PC-3 (cell line): ENCODE data around the gene MYMK. TPM values are rescaled to one million over a fixed set of nuclear protein-coding genes. Genes with fewer than 3 reads are reported as not detected.

ENCODE experiments used
- ATAC-seq: fragments of 200-7000 bp; cut with Tn5 transposase; 2 replicates; pipeline ENCODE4 v1.9.1; 2020; ENCODE audit warnings: mild to moderate bottlenecking, moderate library complexity
- Bru-seq: library from RNA; stranded (reverse); fragments of 400-500 nt; gene quantifications from one replicate; lab custom pipeline; 2021; lab: Mats Ljungman, UMichigan
- BruChase-seq, 2 experiments: library from RNA; stranded (reverse); fragments of 400-500 nt; gene quantifications; one replicate each; lab custom pipeline; 2021; lab: Mats Ljungman, UMichigan
- BruUV-seq: library from RNA; stranded (reverse); fragments of 400-500 nt; replicated peaks from 2 replicates; lab custom pipeline; 2021; lab: Mats Ljungman, UMichigan
- CTCF ChIA-PET: fragments of 300-600 bp; sonication (Branson Sonifier 250); formaldehyde crosslinking; loops from one replicate; lab custom pipeline; 2022; ENCODE audit warnings: antibody characterized with exemption; lab: Charles Lee
- POLR2A ChIA-PET: fragments of 300-600 bp; sonication (Branson Sonifier 250); formaldehyde crosslinking; loops from one replicate; lab custom pipeline; 2022; ENCODE audit warnings: antibody characterized with exemption; ENCODE audit not compliant: unreplicated experiment; lab: Charles Lee
- DNase-seq: peaks from one replicate; pipeline ENCODE4 v3.0.0-alpha.2; 2015
- H2AFZ ChIP-seq: fragments of 300-600 bp; sonication (generic); 2 replicates; pipeline ENCODE4 v1.6.0; 2016; ENCODE audit warnings: antibody characterized with exemption, low read length
- H3F3A ChIP-seq: fragments of 300-600 bp; sonication (generic); one replicate; pipeline ENCODE4 v1.6.0; 2017; ENCODE audit warnings: antibody characterized with exemption, low read length, control low read depth, mild to moderate bottlenecking; ENCODE audit not compliant: unreplicated experiment
- H3K27ac ChIP-seq: fragments of 300-600 bp; sonication (generic); 2 replicates; pipeline ENCODE4 v1.5.1; 2016; ENCODE audit warnings: mild to moderate bottlenecking, low read length
- H3K27me3 ChIP-seq: fragments of 300-600 bp; sonication (generic); 2 replicates; pipeline ENCODE4 v1.6.1; 2016; ENCODE audit warnings: low read length, mixed read lengths
- H3K36me3 ChIP-seq: fragments of 300-600 bp; sonication (generic); 2 replicates; pipeline ENCODE4 v1.6.1; 2016; ENCODE audit warnings: low read depth, mixed run types, low read length, mixed read lengths
- H3K4me1 ChIP-seq: fragments of 300-600 bp; sonication (generic); 2 replicates; pipeline ENCODE4 v1.5.1; 2016; ENCODE audit warnings: low read length; ENCODE audit not compliant: insufficient read depth
- H3K4me2 ChIP-seq: fragments of 300-600 bp; sonication (generic); 2 replicates; pipeline ENCODE4 v1.6.0; 2016; ENCODE audit warnings: low read length
- H3K4me3 ChIP-seq: fragments of 300-600 bp; sonication (generic); 2 replicates; pipeline ENCODE4 v1.5.1; 2016; ENCODE audit warnings: mild to moderate bottlenecking, low read length, mixed read lengths
- H3K79me2 ChIP-seq: fragments of 300-600 bp; sonication (generic); 2 replicates; pipeline ENCODE4 v1.6.1; 2017; ENCODE audit warnings: low read length, mixed read lengths
- H3K9ac ChIP-seq: fragments of 300-600 bp; sonication (generic); 2 replicates; pipeline ENCODE4 v1.6.0; 2016; ENCODE audit warnings: mild to moderate bottlenecking, low read length
- H3K9me2 ChIP-seq: fragments of 300-600 bp; sonication (generic); replicated peaks from 2 replicates; pipeline ENCODE4 v1.6.1; 2016; ENCODE audit warnings: mixed run types, low read length, mixed read lengths
- H3K9me3 ChIP-seq: fragments of 300-600 bp; sonication (generic); 2 replicates; pipeline ENCODE4 v1.6.1; 2016; ENCODE audit warnings: low read length, mixed read lengths
- H4K20me1 ChIP-seq: fragments of 300-600 bp; sonication (generic); 2 replicates; pipeline ENCODE4 v1.6.1; 2016; ENCODE audit warnings: low read length, mixed read lengths
- CTCF ChIP-seq: fragments of 300-600 bp; sonication (generic); conservative IDR thresholded peaks from 2 replicates; pipeline ENCODE4 v1.5.1; 2017; ENCODE audit warnings: antibody characterized with exemption, low read depth, mild to moderate bottlenecking, low read length
- EZH2 ChIP-seq: fragments of 300-600 bp; sonication (generic); IDR thresholded peaks from one replicate; pipeline ENCODE4 v1.6.1; 2017; ENCODE audit warnings: antibody characterized with exemption, mild to moderate bottlenecking, low read length; ENCODE audit not compliant: unreplicated experiment
- EZH2phosphoT487 ChIP-seq: fragments of 300-600 bp; sonication (generic); IDR thresholded peaks from 2 replicates; pipeline ENCODE4 v1.6.1; 2018; ENCODE audit warnings: mild to moderate bottlenecking, antibody characterized with exemption, low read length, borderline replicate concordance
- intact Hi-C: fragments of 100-400 bp; cut with micrococcal nuclease; formaldehyde crosslinking; loops from 2 replicates; pipeline ENCODE4 v1.9.0; 2023
- long read RNA-seq: library from polyadenylated mRNA; unstranded; transcript quantifications from one replicate; pipeline ENCODE4 v2.0.0, GENCODE V29; 2021; ENCODE audit not compliant: unreplicated experiment
- total RNA-seq: library from RNA; depleted of rRNA; stranded (reverse); fragments of >200 nt; gene quantifications from 2 replicates; pipeline ENCODE4 v1.2.3, GENCODE V29; 2014; rRNA removed

The MYMK gene
- total RNA-seq (not detected in 2 replicates), Bru-seq, nascent RNA (percentile 7 among the genes with signal in this experiment), BruChase-seq, experiment 1, labeled RNA remaining after a 6-hour chase (not detected), BruChase-seq, experiment 2, labeled RNA remaining after a 2-hour chase (not detected)
- long read RNA-seq = 0 reads

GRCh38 chr9:133524679-133525228, at the start of gene MYMK:
MYMK (minus strand) TSS chr9:133524959; CDS start chr9:133524844, 115 bp downstream.
- Histone ChIP-seq H3K9ac (no peak within 1 kb of the TSS), H3K27ac (no peak within 1 kb of the TSS), H3F3A (no peaks in the 10 kb centered on the region), H2AFZ (no peak within 1 kb of the TSS), H4K20me1 (no peaks in the 10 kb centered on the region), H3K4me3 (no peak within 1 kb of the TSS), H3K79me2 (no peaks in the 10 kb centered on the region), H3K9me3 (no peaks in the 10 kb centered on the region), H3K36me3 (no peaks in the 10 kb centered on the region), H3K4me2 (no peak within 1 kb of the TSS), H3K27me3 (no peaks in the 10 kb centered on the region), H3K9me2 (no peaks in the 10 kb centered on the region), H3K4me1 (no peaks in the 10 kb centered on the region)
- TF ChIP-seq EZH2phosphoT487 = no peak
- TF ChIP-seq EZH2 = no peak
- TF ChIP-seq CTCF = no peak
- intact Hi-C loops = no loop called here
- CTCF ChIA-PET = no interaction called here
- POLR2A ChIA-PET = no interaction called here
- no TSS peak for BruUV-seq
- DNase-seq (no peak), ATAC-seq (no peak)

- H4K20me1 ChIP-seq = no peaks in the 10 kb centered on the region
- no peaks in the 10 kb centered on the region for H3K9me2 ChIP-seq
- no peaks in the 10 kb centered on the region for H3F3A ChIP-seq
- intact Hi-C loops = no loop called here
- H3K9ac ChIP-seq = no peak overlapping the region
- no TSS peak for BruUV-seq
- peaks cover 15% of the 10 kb centered on the region for H3K27me3 ChIP-seq
- ChIA-PET CTCF (no interaction called here), POLR2A (no interaction called here)
- TF ChIP-seq EZH2 = no peak
- TF ChIP-seq CTCF = no peak
- no peak for TF ChIP-seq EZH2phosphoT487
- H3K9me3 ChIP-seq = no peaks in the 10 kb centered on the region
- DNase-seq = no peak
- H3K4me3 ChIP-seq = no peak overlapping the region
- no peaks in the 10 kb centered on the region for H3K4me1 ChIP-seq
- H3K27ac ChIP-seq = no peak overlapping the region
- no peak overlapping the region for H3K4me2 ChIP-seq
- ATAC-seq = no peak
- no peak overlapping the region for H2AFZ ChIP-seq
- no peaks in the 10 kb centered on the region for H3K36me3 ChIP-seq
- H3K79me2 ChIP-seq = no peaks in the 10 kb centered on the region
These were observed 49.2 kb upstream of the MYMK start for GRCh38 chr9:133573791-133574515.
